ENCODE results near the gene NTM.

- TF ChIP-seq CTCF (IDR thresholded peaks at IDR 0.05) (no peak), POLR2A (IDR thresholded peaks at IDR 0.05) (no peak), EP300 (IDR thresholded peaks at IDR 0.05; ENCODE audit: low read depth) (no peak), POLR2AphosphoS5 (IDR thresholded peaks at IDR 0.05) (no peak)
These were observed 116.7 kb downstream of the NTM start for GRCh38 chr11:131486937-131487635.

Data from transverse colon (tissue), 4 donors.